AG10803 (cell line): ENCODE results near the gene CD96.

Experiments used
- DNase-seq: peaks from one replicate; pipeline ENCODE4 v3.0.0; 2010; ENCODE audit warnings: low read depth
- H3K4me3 ChIP-seq: 2 replicates; pipeline ENCODE4 v1.5.1; 2011; ENCODE audit warnings: mild to moderate bottlenecking, low read length, control low read depth
- TF ChIP-seq, protein P1 (sequence below): conservative IDR thresholded peaks from 2 replicates; pipeline ENCODE4 v1.5.1; 2011; ENCODE audit warnings: mild to moderate bottlenecking, low read length, control low read depth, inconsistent platforms

The CD96 gene

DNA sequence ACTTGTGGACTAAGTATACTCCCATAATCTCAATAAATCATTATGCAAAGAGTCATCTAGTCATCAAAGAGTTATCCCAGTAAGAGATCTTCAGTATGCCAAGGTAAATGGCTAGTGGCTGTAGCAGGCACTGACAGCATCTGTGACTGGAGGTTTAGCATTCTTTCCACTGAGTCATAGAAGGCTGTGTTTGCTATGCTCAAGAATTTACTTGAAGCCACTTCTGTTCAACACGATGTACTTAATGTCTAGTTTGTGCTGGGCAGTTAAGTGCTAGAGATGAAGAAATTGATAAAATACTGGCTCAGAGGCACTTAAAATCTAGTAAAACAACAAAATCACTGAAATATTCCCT is 40.1 kb downstream of the CD96 start:
- no peak overlapping the region for H3K4me3 ChIP-seq
- TF ChIP-seq, protein P1, sequence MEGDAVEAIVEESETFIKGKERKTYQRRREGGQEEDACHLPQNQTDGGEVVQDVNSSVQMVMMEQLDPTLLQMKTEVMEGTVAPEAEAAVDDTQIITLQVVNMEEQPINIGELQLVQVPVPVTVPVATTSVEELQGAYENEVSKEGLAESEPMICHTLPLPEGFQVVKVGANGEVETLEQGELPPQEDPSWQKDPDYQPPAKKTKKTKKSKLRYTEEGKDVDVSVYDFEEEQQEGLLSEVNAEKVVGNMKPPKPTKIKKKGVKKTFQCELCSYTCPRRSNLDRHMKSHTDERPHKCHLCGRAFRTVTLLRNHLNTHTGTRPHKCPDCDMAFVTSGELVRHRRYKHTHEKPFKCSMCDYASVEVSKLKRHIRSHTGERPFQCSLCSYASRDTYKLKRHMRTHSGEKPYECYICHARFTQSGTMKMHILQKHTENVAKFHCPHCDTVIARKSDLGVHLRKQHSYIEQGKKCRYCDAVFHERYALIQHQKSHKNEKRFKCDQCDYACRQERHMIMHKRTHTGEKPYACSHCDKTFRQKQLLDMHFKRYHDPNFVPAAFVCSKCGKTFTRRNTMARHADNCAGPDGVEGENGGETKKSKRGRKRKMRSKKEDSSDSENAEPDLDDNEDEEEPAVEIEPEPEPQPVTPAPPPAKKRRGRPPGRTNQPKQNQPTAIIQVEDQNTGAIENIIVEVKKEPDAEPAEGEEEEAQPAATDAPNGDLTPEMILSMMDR = no peak
- peak; percentile 83 for DNase-seq

DNA sequence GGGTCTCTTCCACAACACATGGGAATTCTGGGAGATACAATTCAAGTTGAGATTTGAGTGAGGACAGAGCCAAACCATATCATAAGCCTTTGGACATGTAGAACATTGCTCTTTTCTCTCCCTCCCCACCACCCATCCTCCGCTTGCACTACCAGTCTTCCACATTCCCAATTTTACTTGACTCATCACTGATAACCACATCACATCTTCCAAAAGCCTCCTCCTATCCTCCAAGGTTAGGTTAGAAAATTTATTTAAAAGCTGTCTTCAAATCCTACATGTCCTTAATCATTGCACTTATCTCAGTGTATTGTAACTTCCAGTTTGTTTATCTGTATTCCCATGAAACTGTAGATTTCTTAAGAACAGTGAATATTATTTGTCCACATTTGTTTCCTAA is 42.7 kb downstream of the CD96 start:
- DNase-seq = no peak
- H3K4me3 ChIP-seq = no peak overlapping the region
- TF ChIP-seq, protein P1 = no peak

DNA sequence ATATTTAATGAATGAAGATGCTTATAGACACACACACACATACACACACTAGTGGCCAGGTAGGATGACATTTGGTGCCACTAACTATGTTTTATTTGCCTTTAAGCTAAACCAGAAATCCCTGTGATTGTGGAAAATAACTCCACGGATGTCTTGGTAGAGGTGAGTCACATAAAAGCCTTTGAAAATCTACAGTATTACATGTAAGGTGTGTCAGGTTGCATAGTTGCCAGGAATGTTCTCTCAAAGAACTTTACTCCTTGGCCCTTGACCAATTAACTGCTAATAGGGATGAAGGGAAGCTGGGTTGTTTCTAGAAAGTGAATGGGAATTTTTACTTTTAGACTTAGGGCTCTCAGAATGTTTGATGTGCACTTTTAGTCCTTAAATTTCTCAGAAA is 43.2 kb downstream of the CD96 start:
- H3K4me3 ChIP-seq = no peak overlapping the region
- DNase-seq = no peak
- TF ChIP-seq, protein P1 = no peak

DNA sequence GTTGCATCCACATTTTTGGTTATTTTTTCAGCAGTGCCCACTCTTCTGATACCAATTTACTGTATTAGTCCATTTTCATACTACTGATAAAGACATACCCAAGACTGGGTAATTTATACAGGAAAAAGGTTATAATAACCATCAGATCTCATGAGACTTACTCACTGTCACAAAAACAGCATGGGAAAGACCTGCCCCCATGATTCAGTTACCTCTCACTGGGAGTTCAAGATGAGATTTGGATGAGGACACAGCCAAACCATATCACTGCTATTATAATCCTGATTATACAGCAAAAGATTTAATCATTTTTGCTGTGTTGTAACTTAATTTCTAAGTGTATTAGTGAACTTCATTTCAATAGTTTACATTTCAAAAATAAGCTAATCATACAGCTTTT is 46.5 kb downstream of the CD96 start:
- TF ChIP-seq, protein P1 = no peak
- H3K4me3 ChIP-seq = no peak overlapping the region
- DNase-seq = no peak

DNA sequence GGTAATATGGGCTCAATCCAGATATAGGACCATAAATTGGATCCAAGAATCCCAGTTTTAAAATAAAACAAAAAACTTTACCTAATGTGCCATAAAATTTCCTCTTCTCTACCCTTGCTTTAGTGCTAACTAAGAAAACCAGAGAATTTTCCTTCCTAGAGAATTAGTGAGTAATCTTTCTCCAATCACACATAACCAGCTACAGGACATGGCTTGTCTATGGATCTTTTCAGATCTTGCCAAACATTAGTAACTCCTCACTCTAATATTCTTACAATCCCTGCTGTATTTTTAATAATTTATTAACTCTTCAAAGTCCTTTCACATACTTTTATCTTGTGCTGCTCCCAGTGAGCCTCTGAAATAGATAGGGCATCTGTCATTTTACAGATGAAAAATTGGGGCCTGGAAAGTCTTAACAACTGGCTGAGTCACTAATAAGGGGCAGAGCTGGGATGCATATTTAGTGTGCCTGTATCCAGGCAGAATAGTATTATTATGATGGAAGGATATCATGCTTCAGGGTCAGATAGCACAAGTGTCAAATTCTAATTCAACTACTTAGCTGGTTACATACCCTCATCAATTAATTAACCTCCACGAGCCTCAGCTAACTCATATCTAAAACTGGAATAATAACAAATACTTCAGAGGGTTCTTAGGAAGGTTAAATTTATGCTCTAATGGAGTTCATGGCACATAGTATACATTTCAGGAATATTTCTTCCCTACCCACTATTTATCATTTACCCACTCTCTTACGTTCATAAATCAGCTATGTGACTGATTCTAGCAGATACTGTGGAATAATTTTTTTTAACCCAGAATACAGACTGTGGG is 47.5 kb downstream of the CD96 start:
- no peak overlapping the region for H3K4me3 ChIP-seq
- TF ChIP-seq, protein P1 = no peak
- DNase-seq = no peak

DNA sequence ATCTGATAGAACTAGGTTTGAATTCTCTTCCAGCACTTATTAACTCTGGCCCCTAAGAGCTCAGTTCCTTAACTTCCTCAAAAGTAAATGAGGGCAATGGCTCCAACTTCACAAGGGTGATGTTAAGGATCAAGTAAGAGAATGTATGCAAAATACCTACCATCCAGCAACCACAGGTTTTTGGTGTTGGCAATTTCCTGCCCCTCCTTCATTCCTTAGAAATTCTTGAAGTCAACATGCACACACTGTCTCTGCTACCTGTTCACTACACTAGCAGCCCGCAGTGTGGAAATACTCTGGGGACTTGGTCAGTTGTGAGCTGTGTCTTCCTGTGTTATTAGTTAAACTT is 48.1 kb downstream of the CD96 start:
- no peak for DNase-seq
- TF ChIP-seq, protein P1 = no peak
- no peak overlapping the region for H3K4me3 ChIP-seq

DNA sequence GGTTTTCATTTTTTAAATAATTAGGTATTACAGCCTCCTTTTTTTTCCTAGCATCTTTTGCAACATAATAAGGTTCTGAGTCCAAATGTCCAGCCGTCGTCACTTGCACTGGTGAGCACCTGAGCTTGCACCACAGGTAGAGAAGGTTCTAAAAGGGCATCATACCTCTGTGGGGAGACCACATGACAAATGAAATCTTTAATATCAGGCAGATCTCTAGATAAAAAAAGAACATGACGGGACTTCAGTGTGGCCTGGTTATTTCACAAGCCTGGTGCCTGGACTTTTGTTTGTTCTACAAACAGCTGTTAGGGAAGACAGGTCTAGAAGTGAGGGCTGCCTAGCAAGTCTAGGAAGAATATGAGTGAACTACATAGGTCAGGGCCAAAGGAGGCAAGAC is 49.6 kb downstream of the CD96 start:
- no peak overlapping the region for H3K4me3 ChIP-seq
- no peak for DNase-seq
- TF ChIP-seq, protein P1 = no peak
